OCI-M1 (cell line): ENCODE results near the gene RAD21L1.
"Not testable (repeated sequence)": the region's sequence is repeated elsewhere in the genome, so short reads cannot be mapped to it uniquely, and the experiment has no call there.

Experiments used
- DNase-seq: peaks from one replicate; lab custom pipeline; 2025; lab: John Stamatoyannopoulos, UW

Gene RAD21L1

DNA sequence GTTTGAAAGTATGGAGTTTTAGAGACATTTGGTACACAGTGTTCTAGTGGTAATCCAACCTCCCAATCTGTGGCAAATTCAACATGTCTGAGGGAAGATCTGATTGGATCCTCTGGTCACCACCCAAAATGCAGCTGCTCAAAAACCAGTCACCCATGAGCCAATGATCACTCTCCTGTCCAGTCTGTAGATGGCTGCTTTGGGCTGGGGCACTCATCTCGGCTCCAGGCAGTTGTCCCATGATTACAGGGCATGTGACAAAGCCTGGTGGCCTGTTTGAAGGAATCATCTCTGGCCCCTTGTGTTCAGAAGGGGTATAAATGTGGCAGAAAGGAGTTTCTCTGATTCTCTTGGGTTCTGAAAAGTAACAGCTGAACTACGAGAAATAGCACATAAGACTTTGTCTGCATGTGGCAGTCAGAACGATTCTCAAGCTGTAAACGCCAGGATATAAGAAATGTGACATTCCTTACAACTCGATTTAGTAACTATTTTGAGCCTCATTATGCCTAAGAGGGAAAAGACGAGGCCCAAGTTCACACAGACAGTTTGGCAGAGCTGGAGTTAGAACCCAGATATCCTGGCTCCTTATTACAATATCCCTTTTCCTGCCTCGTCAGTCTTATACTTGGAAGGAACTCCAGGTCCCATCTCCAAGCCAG is 26.5 kb upstream of the RAD21L1 start:
- DNase-seq: peak; percentile 33

DNA sequence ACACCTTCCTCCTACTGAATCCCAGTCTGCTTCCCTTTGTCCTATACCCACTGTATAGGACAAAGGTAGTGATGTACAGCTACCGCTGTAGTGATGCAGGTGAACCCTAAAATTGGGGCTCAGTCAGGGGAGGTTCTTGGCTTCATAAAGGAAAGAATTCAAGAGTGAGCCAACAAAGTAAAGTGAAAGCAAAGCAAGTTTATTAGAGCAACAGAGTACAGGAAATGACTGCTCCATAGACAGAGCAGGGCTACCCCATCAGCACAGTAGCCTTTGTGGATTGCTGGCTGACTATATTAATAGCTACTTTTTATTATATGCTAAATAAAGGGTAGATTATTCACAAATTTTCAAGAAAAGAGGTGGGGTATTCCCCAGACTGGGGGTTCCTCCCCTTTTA is 25.9 kb upstream of the RAD21L1 start:
- DNase-seq: no peak

- DNase-seq: no peak
Measured at GRCh38 chr20:1202762-1203504, 22.9 kb upstream of the RAD21L1 start, which contains the start of gene C20orf202. Gene C20orf202 (plus strand): TSS chr20:1203454. CDS start chr20:1203586, 132 bp downstream.

DNA sequence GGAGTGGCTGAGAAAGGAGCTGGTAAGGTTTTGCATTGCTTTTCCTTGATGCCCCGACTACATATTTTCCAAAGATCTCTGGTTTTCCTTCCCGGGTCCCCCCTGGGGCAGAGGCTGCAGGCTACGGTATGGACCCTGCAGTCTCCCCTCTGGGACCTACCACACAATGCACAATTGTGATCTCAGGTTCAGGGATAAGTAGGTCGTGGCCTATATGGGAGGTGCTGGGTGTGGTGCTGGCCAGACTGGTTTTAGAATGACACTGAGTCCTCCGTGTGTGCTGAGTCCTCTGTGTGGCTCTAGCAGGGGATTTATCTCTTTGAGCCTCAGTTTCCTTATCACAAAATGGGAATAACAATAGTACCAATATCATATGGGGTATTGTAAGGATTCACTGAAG is 22.2 kb upstream of the RAD21L1 start:
- DNase-seq: no peak

DNA sequence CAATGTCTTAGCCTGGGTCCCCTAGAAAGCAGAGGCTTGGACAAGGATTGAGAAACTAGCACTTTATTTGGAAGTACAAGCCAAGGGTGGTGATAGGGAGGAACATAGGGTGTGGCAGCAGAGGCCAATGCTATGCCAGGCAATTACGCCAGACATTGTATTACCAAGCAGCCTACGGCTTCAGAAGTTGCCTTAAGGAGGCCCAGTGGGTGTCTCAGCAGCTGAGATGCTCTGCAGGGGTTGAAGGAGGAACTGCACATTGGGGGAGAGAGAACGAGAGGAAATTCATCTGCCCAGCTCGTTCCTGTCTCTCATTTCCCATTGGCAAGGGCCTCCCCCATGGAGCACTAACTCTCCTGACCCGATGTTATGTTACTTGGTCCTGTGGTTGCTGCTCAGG is 21.7 kb upstream of the RAD21L1 start:
- DNase-seq: no peak

GRCh38 chr20:1204576-1204975 is 21.3 kb upstream of the RAD21L1 start:
- DNase-seq: no peak

- no peak for DNase-seq
Measured at GRCh38 chr20:1205802-1206201, 20.0 kb upstream of the RAD21L1 start.

- peak; percentile 22 for DNase-seq
Measured at GRCh38 chr20:1206366-1207148, 19.3 kb upstream of the RAD21L1 start.

DNA sequence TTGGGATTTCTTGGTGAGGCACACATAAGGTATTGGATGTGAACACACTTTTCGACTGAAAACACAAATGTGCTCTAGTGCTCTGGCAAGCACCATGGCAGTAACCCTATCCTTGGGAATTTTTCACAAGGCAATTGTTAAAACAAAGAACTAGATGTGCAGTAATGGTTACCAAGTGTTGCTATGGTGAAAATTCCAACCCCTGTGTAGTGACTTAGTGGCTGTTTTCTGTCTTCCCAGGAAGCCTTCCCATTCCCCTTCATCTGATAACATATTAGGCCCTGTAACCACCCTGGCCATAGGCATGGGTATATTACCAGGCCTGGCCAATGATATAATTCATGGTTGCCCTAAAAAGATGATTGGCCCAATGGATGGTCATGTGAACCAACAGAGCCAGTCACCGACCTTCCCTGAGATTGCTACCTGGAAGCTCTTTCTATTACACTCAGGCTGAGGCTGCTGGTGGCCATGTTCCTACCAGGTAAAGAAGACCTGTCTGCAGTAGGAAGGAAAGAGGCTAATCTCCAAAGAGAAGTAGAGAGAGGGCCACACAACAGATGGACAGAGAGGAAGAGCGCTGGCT is 18.5 kb upstream of the RAD21L1 start:
- DNase-seq: no peak

- no peak for DNase-seq
Measured at GRCh38 chr20:1209447-1210387, 16.1 kb upstream of the RAD21L1 start.

DNA sequence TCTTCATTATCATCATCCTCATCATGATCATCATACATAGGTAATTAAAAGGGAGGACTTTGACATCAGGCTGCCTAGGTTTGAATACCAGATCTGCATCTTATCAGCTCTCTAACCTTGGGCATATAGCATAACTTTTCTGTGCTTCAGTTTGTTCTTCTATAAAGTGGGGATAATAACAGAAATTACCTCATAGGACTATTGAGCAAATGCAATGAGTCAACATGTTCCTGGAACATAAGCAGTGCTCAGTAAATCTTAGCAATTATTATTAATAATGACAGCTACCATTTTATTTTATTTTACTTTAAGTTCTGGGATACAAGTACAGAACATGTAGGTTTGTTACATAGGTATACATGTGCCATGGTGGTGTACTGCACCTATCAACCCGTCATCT is 15.3 kb upstream of the RAD21L1 start:
- DNase-seq: no peak

DNA sequence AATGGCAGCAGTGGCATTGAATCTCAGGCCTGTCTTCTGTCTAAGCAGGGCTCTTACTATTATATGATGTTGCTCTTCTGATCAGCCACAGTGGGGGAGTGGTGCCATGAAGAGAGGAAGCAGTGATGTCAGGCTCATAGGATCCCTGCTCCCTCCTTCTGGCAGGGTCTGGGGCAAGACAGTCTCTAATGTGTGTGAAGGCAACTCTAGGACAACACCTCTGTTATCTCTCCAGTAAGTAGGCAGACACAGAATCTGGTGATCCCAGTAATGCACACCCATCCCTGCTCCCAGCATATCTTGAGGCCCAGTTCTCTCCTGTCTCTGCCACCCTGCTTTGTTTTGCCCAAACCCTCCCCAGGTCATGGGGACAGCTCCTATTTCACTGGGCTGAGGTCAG is 13.8 kb upstream of the RAD21L1 start:
- DNase-seq: peak; percentile 44

- peak; percentile 91 for DNase-seq
Measured at GRCh38 chr20:1212607-1213396, 13.0 kb upstream of the RAD21L1 start.

DNA sequence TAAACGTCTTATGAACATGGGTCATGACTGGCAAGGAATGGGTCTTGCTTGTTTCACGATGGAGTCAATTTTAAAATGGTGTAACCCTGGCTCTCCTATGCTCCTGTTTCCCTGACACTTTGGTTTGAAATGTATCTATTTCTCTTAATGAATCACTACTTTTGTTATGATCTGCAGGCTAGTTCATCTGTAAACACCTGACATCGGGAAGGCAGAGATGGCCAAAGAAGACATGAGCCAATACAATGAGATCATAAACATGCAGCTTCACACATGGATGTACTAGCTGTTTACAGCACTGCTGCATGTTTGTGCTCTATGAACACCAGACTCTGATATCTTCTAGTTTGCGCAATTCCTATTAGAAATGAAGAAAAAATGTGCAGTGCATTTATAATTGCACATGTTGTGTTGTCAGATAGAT is 11.0 kb upstream of the RAD21L1 start:
- DNase-seq: no peak

DNA sequence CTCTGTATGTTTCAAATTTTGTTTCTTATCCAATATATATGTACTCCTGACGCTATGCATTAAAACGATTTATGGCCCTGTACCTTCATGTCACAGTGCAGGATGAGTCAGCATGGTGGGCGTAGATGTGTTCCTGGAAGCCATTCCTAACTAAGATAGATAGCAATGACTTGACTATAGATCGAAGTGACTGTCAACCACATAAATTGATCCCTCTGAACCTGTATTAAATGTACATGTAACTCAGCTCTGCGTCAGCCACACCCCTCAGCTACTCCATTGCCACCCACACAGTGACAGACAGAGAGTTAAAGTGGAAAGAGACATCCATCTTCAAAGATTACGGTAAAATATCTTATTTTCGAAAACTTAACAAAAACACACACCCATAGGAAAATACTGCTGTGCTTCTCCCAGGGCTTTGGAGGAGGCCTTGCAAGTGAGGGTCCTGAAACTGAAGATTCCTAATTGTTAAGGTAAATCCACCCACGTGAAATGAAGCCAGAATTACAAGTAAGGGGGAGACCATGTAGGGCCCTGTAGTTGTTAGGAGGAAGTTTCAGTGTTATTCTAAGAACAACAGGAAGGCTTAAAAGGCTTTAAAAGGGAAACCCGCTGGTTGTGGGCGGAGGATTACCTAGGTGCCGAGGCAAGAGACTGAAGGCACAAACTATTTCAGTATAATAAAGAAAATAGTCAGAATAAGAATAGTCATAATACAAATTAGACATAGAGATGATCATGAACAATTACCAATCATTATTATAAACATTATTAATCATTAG is 10.3 kb upstream of the RAD21L1 start:
- peak; percentile 70 for DNase-seq

- DNase-seq: not testable (repeated sequence)
Measured at GRCh38 chr20:1216527-1217427, 9.1 kb upstream of the RAD21L1 start.

- DNase-seq: not testable (repeated sequence)
Measured at GRCh38 chr20:1222750-1223149, 3.1 kb upstream of the RAD21L1 start.

DNA sequence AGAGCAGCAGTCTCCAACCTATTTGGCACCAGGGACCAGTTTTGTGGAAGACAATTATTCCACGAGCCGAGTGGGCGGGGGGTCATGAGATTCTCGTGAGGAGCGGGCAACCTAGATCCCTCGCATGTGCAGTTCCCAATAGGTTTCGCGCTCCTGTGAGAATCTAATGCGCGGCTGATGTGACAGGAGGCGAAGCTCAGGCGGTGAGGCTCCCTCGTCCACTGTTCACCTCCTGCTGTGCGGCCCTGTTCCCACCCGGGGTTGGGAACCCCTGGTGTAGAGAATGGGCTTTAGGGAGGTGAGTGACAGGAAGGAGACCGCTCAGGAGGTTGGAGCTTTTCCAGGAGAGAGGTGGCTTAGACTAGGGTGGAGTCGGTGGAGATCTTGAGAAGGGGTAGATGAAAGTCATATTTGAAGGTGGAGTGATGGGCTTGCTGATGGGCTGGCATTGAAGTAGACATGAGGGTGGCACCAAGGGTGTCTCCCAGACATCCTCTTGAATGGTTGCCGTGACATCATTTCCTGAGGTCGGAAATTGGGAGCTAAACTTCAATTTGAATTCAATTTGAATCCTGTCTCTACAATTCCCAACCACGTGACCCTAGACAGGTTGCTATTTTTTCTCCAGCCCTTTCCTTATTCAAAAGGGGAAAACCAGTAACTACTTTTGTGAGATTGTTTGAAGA is 1.5 kb upstream of the RAD21L1 start:
- DNase-seq: no peak
